LNCAP (cell line): Measurements from ENCODE around the gene PHRF1.

Source experiments
- CTCF ChIP-seq: fragments of 450-650 bp; IDR thresholded peaks from 2 replicates; pipeline ENCODE4 v1.5.1; 2017; ENCODE audit warnings: mild to moderate bottlenecking

PHRF1 gene

GRCh38 chr11:553083-553987, 22.9 kb upstream of the PHRF1 start:
- no peak for TF ChIP-seq CTCF

- TF ChIP-seq CTCF, result no peak
Observed at GRCh38 chr11:553988-554340, 22.3 kb upstream of the PHRF1 start.

- TF ChIP-seq CTCF, result peak; percentile 61
Observed at GRCh38 chr11:554428-555226, 21.6 kb upstream of the PHRF1 start.

GRCh38 chr11:555227-555779, 21.0 kb upstream of the PHRF1 start:
- TF ChIP-seq CTCF, result no peak

GRCh38 chr11:555780-556661, 20.2 kb upstream of the PHRF1 start:
- TF ChIP-seq CTCF, result no peak

GRCh38 chr11:556662-557256, 19.5 kb upstream of the PHRF1 start:
- TF ChIP-seq CTCF, result no peak
